ENCODE measurements around the gene C1orf159.

C1orf159 gene

DNA sequence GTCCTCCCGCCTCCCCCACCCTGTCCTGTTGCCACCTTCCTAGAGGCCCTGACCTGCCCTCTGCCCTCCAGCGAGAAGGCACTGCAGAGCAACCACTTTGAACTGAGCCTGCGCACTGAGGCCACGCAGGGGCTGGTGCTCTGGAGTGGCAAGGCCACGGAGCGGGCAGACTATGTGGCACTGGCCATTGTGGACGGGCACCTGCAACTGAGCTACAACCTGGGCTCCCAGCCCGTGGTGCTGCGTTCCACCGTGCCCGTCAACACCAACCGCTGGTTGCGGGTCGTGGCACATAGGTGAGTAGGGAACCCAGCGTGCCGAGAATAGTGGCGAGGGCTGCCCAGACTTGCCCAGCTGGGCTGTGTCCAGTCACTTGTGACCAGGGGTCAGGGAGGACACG is 62.2 kb downstream of the C1orf159 start:
- DNase-seq (ENCODE audit: low read depth) = no peak

DNA sequence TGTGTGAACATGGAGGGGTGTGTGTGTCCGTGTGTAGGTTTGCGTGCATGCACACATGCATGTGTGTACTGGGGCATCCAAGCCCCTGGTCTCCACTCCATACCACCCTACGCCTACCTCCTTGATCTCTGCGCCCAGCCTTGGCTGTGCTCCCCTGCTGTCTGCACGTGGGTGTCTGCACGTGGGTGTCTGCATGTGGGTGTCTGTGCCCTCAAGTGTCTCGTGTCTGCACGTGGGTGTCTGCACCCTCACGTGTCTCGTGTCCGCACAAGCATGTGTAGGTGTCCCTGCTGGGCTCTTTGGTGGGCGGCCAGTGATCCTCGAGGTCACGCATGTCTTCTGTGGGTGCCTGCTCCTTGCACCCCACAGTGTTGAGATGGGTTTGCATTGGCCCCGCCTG is 62.9 kb downstream of the C1orf159 start:
- DNase-seq (ENCODE audit: low read depth) = no peak

- no peak for DNase-seq (ENCODE audit: low read depth)
Measured at GRCh38 chr1:1052003-1052840, 63.7 kb downstream of the C1orf159 start.

DNA sequence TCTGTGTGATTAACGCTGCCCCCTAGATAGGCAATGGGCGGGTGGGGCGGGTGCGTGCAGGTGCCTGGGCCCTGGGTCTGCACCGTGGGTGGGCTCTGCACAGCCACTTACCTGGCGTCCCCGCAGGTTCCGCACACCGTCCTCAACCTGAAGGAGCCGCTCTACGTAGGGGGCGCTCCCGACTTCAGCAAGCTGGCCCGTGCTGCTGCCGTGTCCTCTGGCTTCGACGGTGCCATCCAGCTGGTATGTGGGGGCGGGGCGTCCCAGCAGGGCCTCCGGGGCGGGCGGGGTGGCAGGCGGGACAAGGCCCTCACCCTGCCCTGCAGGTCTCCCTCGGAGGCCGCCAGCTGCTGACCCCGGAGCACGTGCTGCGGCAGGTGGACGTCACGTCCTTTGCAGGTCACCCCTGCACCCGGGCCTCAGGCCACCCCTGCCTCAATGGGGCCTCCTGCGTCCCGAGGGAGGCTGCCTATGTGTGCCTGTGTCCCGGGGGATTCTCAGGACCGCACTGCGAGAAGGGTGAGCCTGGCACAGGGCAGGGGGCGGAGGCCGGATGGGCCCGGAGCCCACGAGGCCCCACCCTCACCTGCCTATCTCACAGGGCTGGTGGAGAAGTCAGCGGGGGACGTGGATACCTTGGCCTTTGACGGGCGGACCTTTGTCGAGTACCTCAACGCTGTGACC is 64.6 kb downstream of the C1orf159 start:
- DNase-seq (ENCODE audit: low read depth) = no peak

DNA sequence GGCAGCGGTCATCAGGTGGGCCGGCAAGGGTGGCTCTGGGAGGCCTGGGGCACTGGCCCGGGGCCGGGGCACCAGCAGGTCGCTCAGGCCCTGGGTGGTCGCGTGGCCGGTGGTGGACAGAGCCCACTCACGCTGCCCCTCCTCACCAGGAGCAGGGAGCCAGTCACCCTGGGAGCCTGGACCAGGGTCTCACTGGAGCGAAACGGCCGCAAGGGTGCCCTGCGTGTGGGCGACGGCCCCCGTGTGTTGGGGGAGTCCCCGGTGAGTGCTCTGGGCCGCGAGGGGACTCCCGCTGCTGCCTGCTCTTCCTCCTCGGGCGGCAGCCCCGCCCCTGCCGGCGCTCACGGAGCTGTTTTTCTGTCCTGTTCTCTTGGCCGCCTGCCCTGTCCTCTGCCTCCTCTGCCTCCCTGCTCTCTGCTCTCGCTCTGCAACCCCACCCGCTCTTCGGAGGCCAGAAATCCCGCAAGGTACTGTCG is 65.3 kb downstream of the C1orf159 start:
- DNase-seq (ENCODE audit: low read depth) = no peak

DNA sequence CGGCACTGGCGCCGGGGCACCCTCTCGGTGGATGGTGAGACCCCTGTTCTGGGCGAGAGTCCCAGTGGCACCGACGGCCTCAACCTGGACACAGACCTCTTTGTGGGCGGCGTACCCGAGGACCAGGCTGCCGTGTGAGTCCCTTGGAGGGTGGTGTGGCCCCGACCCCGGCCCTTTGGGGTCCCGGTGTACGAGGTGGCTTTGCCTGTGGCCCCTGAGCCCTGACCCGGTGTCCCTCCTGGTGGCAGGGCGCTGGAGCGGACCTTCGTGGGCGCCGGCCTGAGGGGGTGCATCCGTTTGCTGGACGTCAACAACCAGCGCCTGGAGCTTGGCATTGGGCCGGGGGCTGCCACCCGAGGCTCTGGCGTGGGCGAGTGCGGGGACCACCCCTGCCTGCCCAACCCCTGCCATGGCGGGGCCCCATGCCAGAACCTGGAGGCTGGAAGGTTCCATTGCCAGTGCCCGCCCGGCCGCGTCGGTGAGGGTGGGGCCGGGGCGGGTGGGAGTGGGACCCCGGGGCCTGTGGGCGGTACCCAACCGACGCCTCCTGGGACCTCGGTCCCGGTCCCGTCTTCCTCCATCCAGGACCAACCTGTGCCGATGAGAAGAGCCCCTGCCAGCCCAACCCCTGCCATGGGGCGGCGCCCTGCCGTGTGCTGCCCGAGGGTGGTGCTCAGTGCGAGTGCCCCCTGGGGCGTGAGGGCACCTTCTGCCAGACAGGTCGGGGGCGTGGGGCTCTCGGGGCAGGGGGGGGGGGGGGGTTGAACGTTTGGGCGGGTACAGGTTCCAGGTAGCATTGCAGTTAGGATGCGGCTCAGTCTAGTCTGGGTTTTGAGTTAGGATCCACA is 66.3 kb downstream of the C1orf159 start:
- no peak for DNase-seq (ENCODE audit: low read depth)

GRCh38 chr1:1048765-1049164 is 67.1 kb downstream of the C1orf159 start:
- DNase-seq (ENCODE audit: low read depth) = no peak

- no peak for DNase-seq (ENCODE audit: low read depth)
Measured at GRCh38 chr1:1047963-1048362, 67.9 kb downstream of the C1orf159 start.

GRCh38 chr1:1047407-1047806 is 68.5 kb downstream of the C1orf159 start:
- DNase-seq (ENCODE audit: low read depth) = no peak

DNA sequence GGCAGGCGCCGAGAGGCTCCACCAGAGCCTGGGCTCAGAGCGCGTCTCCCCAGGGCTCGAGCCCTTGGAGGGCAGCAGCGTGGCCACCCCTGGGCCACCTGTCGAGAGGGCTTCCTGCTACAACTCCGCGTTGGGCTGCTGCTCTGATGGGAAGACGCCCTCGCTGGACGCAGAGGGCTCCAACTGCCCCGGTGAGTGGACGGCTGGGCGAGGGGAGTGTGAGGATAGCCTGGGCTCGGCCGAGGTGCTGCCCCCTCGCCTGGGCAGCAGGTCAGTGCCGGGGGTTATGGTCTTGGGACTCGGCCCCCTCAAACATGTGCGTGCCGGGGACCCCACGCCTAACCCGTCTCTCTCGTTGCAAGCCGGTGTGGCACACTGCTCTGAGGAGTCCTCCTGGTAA is 69.1 kb downstream of the C1orf159 start:
- no peak for DNase-seq (ENCODE audit: low read depth)

- no peak for DNase-seq (ENCODE audit: low read depth)
Measured at GRCh38 chr1:1046243-1046642, 69.6 kb downstream of the C1orf159 start.

DNA sequence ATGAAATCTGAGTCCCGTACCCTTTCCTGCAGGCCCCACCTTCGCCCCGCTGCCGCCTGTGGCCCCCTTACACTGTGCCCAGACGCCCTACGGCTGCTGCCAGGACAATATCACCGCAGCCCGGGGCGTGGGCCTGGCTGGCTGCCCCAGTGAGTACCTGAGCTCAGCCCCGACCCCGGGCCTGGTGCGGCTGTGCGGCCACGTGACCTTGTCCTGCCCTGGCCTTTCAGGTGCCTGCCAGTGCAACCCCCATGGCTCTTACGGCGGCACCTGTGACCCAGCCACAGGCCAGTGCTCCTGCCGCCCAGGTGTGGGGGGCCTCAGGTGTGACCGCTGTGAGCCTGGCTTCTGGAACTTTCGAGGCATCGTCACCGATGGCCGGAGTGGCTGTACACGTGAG is 70.8 kb downstream of the C1orf159 start:
- DNase-seq (ENCODE audit: low read depth) = no peak

- no peak for DNase-seq (ENCODE audit: low read depth)
Measured at GRCh38 chr1:1044455-1045078, 71.3 kb downstream of the C1orf159 start.

DNA sequence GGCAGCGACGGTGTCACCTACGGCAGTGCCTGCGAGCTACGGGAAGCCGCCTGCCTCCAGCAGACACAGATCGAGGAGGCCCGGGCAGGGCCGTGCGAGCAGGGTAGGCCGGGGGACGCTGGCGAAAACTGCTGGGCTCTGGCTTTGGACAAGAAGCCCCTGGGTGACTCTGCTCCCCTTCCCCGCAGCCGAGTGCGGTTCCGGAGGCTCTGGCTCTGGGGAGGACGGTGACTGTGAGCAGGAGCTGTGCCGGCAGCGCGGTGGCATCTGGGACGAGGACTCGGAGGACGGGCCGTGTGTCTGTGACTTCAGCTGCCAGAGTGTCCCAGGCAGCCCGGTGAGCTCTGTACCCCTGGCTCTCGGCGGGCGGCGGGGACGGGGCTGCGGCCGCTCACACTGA is 72.0 kb downstream of the C1orf159 start:
- no peak for DNase-seq (ENCODE audit: low read depth)

DNA sequence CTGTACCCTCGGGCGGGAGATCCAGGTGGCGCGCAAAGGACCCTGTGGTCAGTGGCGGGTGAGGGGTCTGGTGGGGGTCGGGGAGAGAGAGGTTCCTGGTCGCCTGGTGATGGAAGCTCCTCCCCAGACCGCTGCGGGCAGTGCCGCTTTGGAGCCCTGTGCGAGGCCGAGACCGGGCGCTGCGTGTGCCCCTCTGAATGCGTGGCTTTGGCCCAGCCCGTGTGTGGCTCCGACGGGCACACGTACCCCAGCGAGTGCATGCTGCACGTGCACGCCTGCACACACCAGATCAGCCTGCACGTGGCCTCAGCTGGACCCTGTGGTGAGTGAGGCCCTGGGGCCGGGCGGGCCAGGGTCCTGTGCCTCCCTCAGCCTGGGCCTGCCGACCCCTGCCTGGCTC is 72.5 kb downstream of the C1orf159 start:
- no peak for DNase-seq (ENCODE audit: low read depth)

DNA sequence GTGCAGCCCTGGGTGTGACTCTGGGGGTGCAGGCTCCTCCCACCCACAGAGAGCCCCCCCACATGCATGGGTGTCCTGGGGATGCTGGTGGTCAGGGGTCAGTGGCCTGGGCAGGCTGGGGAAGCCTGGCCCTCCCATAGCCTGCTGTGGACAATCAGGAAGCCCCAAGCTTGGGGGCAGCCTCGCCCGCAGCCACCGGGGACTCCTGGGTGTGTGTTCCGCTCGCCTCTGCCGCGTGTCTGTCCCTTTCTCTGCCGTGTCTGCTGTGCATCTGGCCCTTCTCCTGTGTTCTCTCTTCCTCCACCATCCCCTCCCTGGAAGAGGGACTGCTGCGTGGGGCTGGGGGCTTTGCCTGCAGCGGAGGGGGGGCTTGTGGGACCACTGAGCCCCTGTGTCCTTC is 73.1 kb downstream of the C1orf159 start:
- no peak for DNase-seq (ENCODE audit: low read depth)

- DNase-seq (ENCODE audit: low read depth) = no peak
Measured at GRCh38 chr1:1041873-1042272, 74.0 kb downstream of the C1orf159 start.

DNA sequence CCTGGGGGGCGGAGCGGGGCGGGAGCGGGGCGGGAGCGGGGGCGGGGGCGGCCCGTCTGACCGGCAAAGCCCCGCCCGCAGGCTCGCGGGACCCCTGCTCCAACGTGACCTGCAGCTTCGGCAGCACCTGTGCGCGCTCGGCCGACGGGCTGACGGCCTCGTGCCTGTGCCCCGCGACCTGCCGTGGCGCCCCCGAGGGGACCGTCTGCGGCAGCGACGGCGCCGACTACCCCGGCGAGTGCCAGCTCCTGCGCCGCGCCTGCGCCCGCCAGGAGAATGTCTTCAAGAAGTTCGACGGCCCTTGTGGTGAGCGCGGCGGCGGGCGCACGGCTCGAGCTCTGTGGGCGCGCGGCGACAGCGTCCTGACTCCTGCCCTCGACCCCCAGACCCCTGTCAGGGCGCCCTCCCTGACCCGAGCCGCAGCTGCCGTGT is 74.8 kb downstream of the C1orf159 start:
- DNase-seq (ENCODE audit: low read depth) = no peak

- no peak for DNase-seq (ENCODE audit: low read depth)
Measured at GRCh38 chr1:1040004-1040991, 75.6 kb downstream of the C1orf159 start.

GRCh38 chr1:1039145-1039910 is 76.6 kb downstream of the C1orf159 start:
- no peak for DNase-seq (ENCODE audit: low read depth)

Data from GM04503 (cell line).